Measurements from ENCODE around the gene CYB561A3.

DNA sequence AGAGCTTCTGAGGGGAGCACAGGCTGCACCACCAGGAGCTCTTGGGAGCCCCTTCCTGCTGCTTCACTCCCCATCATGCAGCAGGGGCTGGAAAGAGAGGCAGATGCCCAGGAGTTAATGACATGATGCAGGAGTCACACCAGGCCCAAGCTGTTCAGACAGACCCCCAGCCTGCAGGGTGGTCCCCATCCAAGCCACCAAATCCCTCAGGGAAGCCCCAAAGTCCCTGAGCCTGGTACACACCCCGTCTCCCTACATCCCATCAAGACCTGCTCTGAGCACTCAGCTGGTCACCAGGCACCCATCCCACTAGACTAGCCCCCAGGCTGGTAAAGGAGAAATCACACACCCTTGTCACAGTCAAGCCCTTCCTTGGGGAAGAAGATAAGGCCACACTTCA, 11.3 kb downstream of the CYB561A3 start:
- TF ChIP-seq, protein P1, sequence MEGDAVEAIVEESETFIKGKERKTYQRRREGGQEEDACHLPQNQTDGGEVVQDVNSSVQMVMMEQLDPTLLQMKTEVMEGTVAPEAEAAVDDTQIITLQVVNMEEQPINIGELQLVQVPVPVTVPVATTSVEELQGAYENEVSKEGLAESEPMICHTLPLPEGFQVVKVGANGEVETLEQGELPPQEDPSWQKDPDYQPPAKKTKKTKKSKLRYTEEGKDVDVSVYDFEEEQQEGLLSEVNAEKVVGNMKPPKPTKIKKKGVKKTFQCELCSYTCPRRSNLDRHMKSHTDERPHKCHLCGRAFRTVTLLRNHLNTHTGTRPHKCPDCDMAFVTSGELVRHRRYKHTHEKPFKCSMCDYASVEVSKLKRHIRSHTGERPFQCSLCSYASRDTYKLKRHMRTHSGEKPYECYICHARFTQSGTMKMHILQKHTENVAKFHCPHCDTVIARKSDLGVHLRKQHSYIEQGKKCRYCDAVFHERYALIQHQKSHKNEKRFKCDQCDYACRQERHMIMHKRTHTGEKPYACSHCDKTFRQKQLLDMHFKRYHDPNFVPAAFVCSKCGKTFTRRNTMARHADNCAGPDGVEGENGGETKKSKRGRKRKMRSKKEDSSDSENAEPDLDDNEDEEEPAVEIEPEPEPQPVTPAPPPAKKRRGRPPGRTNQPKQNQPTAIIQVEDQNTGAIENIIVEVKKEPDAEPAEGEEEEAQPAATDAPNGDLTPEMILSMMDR (IDR thresholded peaks at IDR 0.05) = no peak
- TF ChIP-seq EZH2 (IDR thresholded peaks at IDR 0.05; ENCODE audit: borderline replicate concordance, insufficient read depth, low read depth, low read length, poor library complexity, severe bottlenecking) = no peak

Measured in B cell (primary cell).